GM12878 (cell line): ENCODE measurements around the gene CNOT11. TPM values are rescaled to one million over a fixed set of nuclear protein-coding genes. Genes with fewer than 3 reads are reported as not detected.

Experiments
- ASH2L ChIP-seq: fragments of 300-600, 200-600 bp; sonication (generic); IDR thresholded peaks from 2 replicates; pipeline ENCODE4 v1.6.1; 2017; ENCODE audit warnings: low read depth, mild to moderate bottlenecking, borderline replicate concordance
- ATF2 ChIP-seq: IDR thresholded peaks from 2 replicates; pipeline ENCODE4 v1.6.1; 2012; ENCODE audit warnings: low read length, inconsistent platforms
- ATF3 ChIP-seq: IDR thresholded peaks from 2 replicates; pipeline ENCODE4 v1.6.1; 2011; ENCODE audit warnings: low read depth, mild to moderate bottlenecking, low read length, moderate library complexity, borderline replicate concordance; ENCODE audit errors: extremely low read depth
- BHLHE40 ChIP-seq, 2 experiments: fragments of 450-650 bp in 1 of 2; IDR thresholded peaks; 2 replicates each; pipeline ENCODE4 v1.6.1; 2011 to 2017; ENCODE audit warnings: low read depth in 2 of 2, borderline replicate concordance in 1 of 2, improper control_type of control experiment in 1 of 2, low read length in 1 of 2, mild to moderate bottlenecking in 1 of 2
- CHD1 ChIP-seq: IDR thresholded peaks from 2 replicates; pipeline ENCODE4 v1.6.1; 2012; ENCODE audit warnings: low read depth, low read length, improper control_type of control experiment
- CUX1 ChIP-seq: IDR thresholded peaks from 2 replicates; pipeline ENCODE4 v1.6.1; 2012; ENCODE audit warnings: improper control_type of control experiment, low read depth, low read length; ENCODE audit not compliant: insufficient replicate concordance
- GABPA ChIP-seq: IDR thresholded peaks from 2 replicates; pipeline ENCODE4 v1.6.1; 2014; ENCODE audit warnings: antibody characterized with exemption, low read depth, mild to moderate bottlenecking, inconsistent platforms
- HDAC2 ChIP-seq: fragments of 200-600 bp; sonication (generic); IDR thresholded peaks from 2 replicates; pipeline ENCODE4 v1.6.1; 2017
- HDGF ChIP-seq: fragments of 450-650 bp; IDR thresholded peaks from 2 replicates; pipeline ENCODE4 v1.6.1; 2016; ENCODE audit warnings: antibody characterized with exemption
- LARP7 ChIP-seq: fragments of 450-650 bp; IDR thresholded peaks from 2 replicates; pipeline ENCODE4 v1.6.1; 2017; ENCODE audit warnings: mild to moderate bottlenecking
- MEF2A ChIP-seq: IDR thresholded peaks from 2 replicates; pipeline ENCODE4 v1.6.1; 2011; ENCODE audit warnings: low read depth, mild to moderate bottlenecking, low read length, moderate library complexity; ENCODE audit not compliant: insufficient read depth
- NFYA ChIP-seq: IDR thresholded peaks from 2 replicates; pipeline ENCODE4 v1.6.1; 2011; ENCODE audit warnings: low read depth, mild to moderate bottlenecking, low read length, improper control_type of control experiment, borderline replicate concordance
- NFYB ChIP-seq: IDR thresholded peaks from 2 replicates; pipeline ENCODE4 v1.6.1; 2011; ENCODE audit warnings: low read depth, mild to moderate bottlenecking, low read length, improper control_type of control experiment, moderate library complexity; ENCODE audit not compliant: insufficient read depth
- NR2C1 ChIP-seq: fragments of 450-650 bp; IDR thresholded peaks from 2 replicates; pipeline ENCODE4 v1.6.1; 2017; ENCODE audit warnings: antibody characterized with exemption, mild to moderate bottlenecking, moderate library complexity
- POU2F2 ChIP-seq: IDR thresholded peaks from 3 replicates; pipeline ENCODE4 v1.6.1; 2011; ENCODE audit warnings: low read depth, mild to moderate bottlenecking, low read length, borderline replicate concordance
- SIN3A ChIP-seq: IDR thresholded peaks from 2 replicates; pipeline ENCODE4 v1.6.1; 2012; ENCODE audit warnings: low read depth, low read length, improper control_type of control experiment
- STAT1 ChIP-seq: fragments of 450-650 bp; conservative IDR thresholded peaks from 2 replicates; pipeline ENCODE4 v1.6.1; 2014; ENCODE audit warnings: antibody characterized with exemption, mild to moderate bottlenecking
- SUPT20H ChIP-seq: IDR thresholded peaks from 2 replicates; pipeline ENCODE4 v1.6.1; 2011; ENCODE audit warnings: low read depth, mild to moderate bottlenecking, low read length, moderate library complexity, borderline replicate concordance; ENCODE audit not compliant: control insufficient read depth
- SUZ12 ChIP-seq: fragments of 200-600 bp; sonication (generic); IDR thresholded peaks from one replicate; pipeline ENCODE4 v1.6.1; 2018; ENCODE audit warnings: antibody characterized with exemption, mild to moderate bottlenecking; ENCODE audit not compliant: unreplicated experiment
- TARDBP ChIP-seq: IDR thresholded peaks from 2 replicates; pipeline ENCODE4 v1.6.1; 2016; ENCODE audit warnings: borderline replicate concordance
- USF2 ChIP-seq: IDR thresholded peaks from 2 replicates; pipeline ENCODE4 v1.6.1; 2011; ENCODE audit warnings: low read depth, low read length, improper control_type of control experiment, borderline replicate concordance
- YBX1 ChIP-seq: fragments of 450-650 bp; IDR thresholded peaks from 2 replicates; pipeline ENCODE4 v1.6.1; 2016; ENCODE audit warnings: antibody characterized with exemption
- ZBED1 ChIP-seq: IDR thresholded peaks from 2 replicates; pipeline ENCODE4 v1.6.1; 2016; ENCODE audit warnings: borderline replicate concordance
- polyA plus RNA-seq, 11 experiments: library from polyadenylated mRNA; depleted of rRNA in 4 of 11; unstranded in 6 of 11; stranded (reverse) in 5 of 11; fragments of >200 nt; fragmentation: Nextera tagmentation in 4 of 11; fragmentation: Illumina TruSeq in 1 of 11; extraction: Ambion mirVana in 4 of 11; extraction: Trizol in 1 of 11; gene quantifications; 1 replicate in 1 of 11; 2 replicates in 10 of 11; pipeline versions ENCODE4 v1.2.1 to v1.2.3, GENCODE V29; 2011 to 2016; ENCODE audit warnings: inconsistent platforms in 2 of 11, missing spikeins in 2 of 11, low read depth in 1 of 11
- total RNA-seq, 4 experiments: library from RNA; depleted of rRNA in 3 of 4; stranded (reverse); fragments of >200 nt in 3 of 4; fragmentation: Illumina TruSeq in 1 of 4; extraction: Trizol in 1 of 4; gene quantifications; 2 replicates each; pipeline versions ENCODE4 v1.2.1 to v1.2.3, GENCODE V29; 2013 to 2021

The CNOT11 gene
- total and polyA plus RNA-seq, 10 of the 15 experiments (the other 5 are each of a cell fraction or from before 2014, with no cell fraction given): 10.8 to 111 (median 50.5) TPM

GRCh38 chr2:101308432-101309210 is 55.9 kb downstream of the CNOT11 start, which contains the start of gene RNF149 (continued):
- TF ChIP-seq CUX1 (no peak), STAT1 (peak; percentile 18; the same call in 1 of the 2 replicates), CHD1 (no peak), POU2F2 (peak; percentile 14; the same call in 2 of the 3 replicates), SUPT20H (no peak), YBX1 (no peak), HDAC2 (no peak), ATF2 (no peak), NR2C1 (no peak), ATF3 (no peak), ZBED1 (no peak), SUZ12 (no peak), USF2 (no peak), NFYA (no peak), TARDBP (no peak), LARP7 (peak; percentile 56), HDGF (no peak), ASH2L (no peak), MEF2A (no peak), SIN3A (0 out of 2 replicates have a peak, but pooled peaks have one; percentile 54), GABPA (no peak), BHLHE40 (IDR thresholded peaks at IDR 0.05; ENCODE audit: borderline replicate concordance in 1 of 2, low read depth in 2 of 2, low read length in 1 of 2) (peak; percentile 79 to 92; a peak in 3 of 4 replicates), NFYB (no peak)
